ENCODE measurements around the gene KIRREL3. TPM values are rescaled to one million over a fixed set of nuclear protein-coding genes. Genes with fewer than 3 reads are reported as not detected.

Gene KIRREL3
- total and polyA plus RNA-seq, 2 donors (not counting 3 experiments of a cell fraction or from before 2014, with no cell fraction given), result not detected

- no peaks in the 10 kb centered on the region for H3K27me3 ChIP-seq (ENCODE audit: control insufficient read depth in 2 of 2, insufficient read depth in 2 of 2, low read length in 2 of 2)
- CTCF ChIA-PET, result no interaction called here
- no peaks in the 10 kb centered on the region for H3K36me3 ChIP-seq (ENCODE audit: control insufficient read depth in 2 of 2, extremely low read depth in 1 of 2, insufficient read depth in 2 of 2, low read length in 2 of 2)
- no peak overlapping the region for H3K9ac ChIP-seq (replicated peaks; ENCODE audit: extremely low read depth, insufficient read depth, low read length)
- no peaks in the 10 kb centered on the region for H4K20me1 ChIP-seq (replicated peaks; ENCODE audit: control insufficient read depth, extremely low read depth, insufficient read depth, low read length)
- dilution Hi-C loops (cut with MboI; ENCODE audit: extremely low pct_ligation_motif_present, low sequenced_read_pairs), result no loop called here
- no peak overlapping the region for H3K4me2 ChIP-seq (ENCODE audit: insufficient read depth, low read length)
- no peaks in the 10 kb centered on the region for H3K4me1 ChIP-seq (ENCODE audit: control insufficient read depth, extremely low read depth, insufficient read depth, low read length)
- intact Hi-C loops (cut with micrococcal nuclease), result no loop called here
- no peaks in the 10 kb centered on the region for H3K79me2 ChIP-seq (ENCODE audit: control insufficient read depth, insufficient read depth, low read length)
- POLR2A ChIA-PET, result no interaction called here
- DNase-seq (ENCODE audit: low read depth, low spot score) (no peak), FAIRE-seq (no peak)
- no peaks in the 10 kb centered on the region for H3K9me1 ChIP-seq (replicated peaks; ENCODE audit: control insufficient read depth, extremely low read depth, insufficient read depth, low read length)
- no peak overlapping the region for H3K4me3 ChIP-seq (replicated peaks in 1 of 3; ENCODE audit: insufficient read depth in 1 of 3, low read depth in 1 of 3, low read length in 3 of 3)
- no TSS peak for BruUV-seq (replicated peaks)
- TF ChIP-seq EZH2 (IDR thresholded peaks at IDR 0.05; ENCODE audit: borderline replicate concordance, low read depth, low read length, severe bottlenecking), result no peak
- no peak for TF ChIP-seq MYC (IDR thresholded peaks at IDR 0.05; ENCODE audit: low read depth, low read length)
- no peak for TF ChIP-seq CTCF (IDR thresholded peaks at IDR 0.05; ENCODE audit: extremely low read depth in 1 of 2, insufficient read depth in 1 of 2, low read depth in 1 of 2, low read length in 2 of 2)
- H3K9me3 ChIP-seq (replicated peaks; ENCODE audit: control insufficient read depth, insufficient read depth, low read length), result no peaks in the 10 kb centered on the region
- no peak overlapping the region for H3K27ac ChIP-seq (ENCODE audit: insufficient read depth, low read depth, low read length)
- no peak overlapping the region for H2AFZ ChIP-seq (ENCODE audit: low read depth, low read length)
Observed at GRCh38 chr11:126687477-126687876, 313.1 kb downstream of the KIRREL3 start.

- TF ChIP-seq POLR2A (IDR thresholded peaks at IDR 0.05; ENCODE audit: low read depth, low read length) (no peak), EZH2 (IDR thresholded peaks at IDR 0.05; ENCODE audit: borderline replicate concordance, low read depth, low read length, severe bottlenecking) (no peak), FOS (IDR thresholded peaks at IDR 0.05; ENCODE audit: borderline replicate concordance, insufficient read depth, low read length) (no peak), MYC (IDR thresholded peaks at IDR 0.05; ENCODE audit: low read depth, low read length) (no peak), CTCF (IDR thresholded peaks at IDR 0.05; ENCODE audit: extremely low read depth in 1 of 2, insufficient read depth in 1 of 2, low read depth in 1 of 2, low read length in 2 of 2) (no peak), MAX (IDR thresholded peaks at IDR 0.05; ENCODE audit: insufficient read depth, insufficient read length) (no peak), GATA2 (IDR thresholded peaks at IDR 0.05; ENCODE audit: insufficient read depth, insufficient read length, low read depth, low read length) (no peak), JUN (IDR thresholded peaks at IDR 0.05; ENCODE audit: borderline replicate concordance, insufficient read depth, insufficient read length, low read depth) (no peak), POLR2AphosphoS5 (IDR thresholded peaks at IDR 0.05; ENCODE audit: insufficient read depth, low read depth, low read length) (no peak)
- FAIRE-seq (no peak), DNase-seq (ENCODE audit: low read depth, low spot score) (no peak)
- Histone ChIP-seq H3K79me2 (ENCODE audit: control insufficient read depth, insufficient read depth, low read length) (no peaks in the 10 kb centered on the region), H3K27ac (ENCODE audit: insufficient read depth, low read depth, low read length) (no peak overlapping the region), H3K4me3 (replicated peaks in 1 of 3; ENCODE audit: insufficient read depth in 1 of 3, low read depth in 1 of 3, low read length in 3 of 3) (no peak overlapping the region), H3K9ac (replicated peaks; ENCODE audit: extremely low read depth, insufficient read depth, low read length) (no peak overlapping the region), H2AFZ (ENCODE audit: low read depth, low read length) (no peak overlapping the region), H3K9me3 (replicated peaks; ENCODE audit: control insufficient read depth, insufficient read depth, low read length) (no peaks in the 10 kb centered on the region), H3K4me1 (ENCODE audit: control insufficient read depth, extremely low read depth, insufficient read depth, low read length) (no peaks in the 10 kb centered on the region), H4K20me1 (replicated peaks; ENCODE audit: control insufficient read depth, extremely low read depth, insufficient read depth, low read length) (no peaks in the 10 kb centered on the region), H3K9me1 (replicated peaks; ENCODE audit: control insufficient read depth, extremely low read depth, insufficient read depth, low read length) (no peaks in the 10 kb centered on the region), H3K4me2 (ENCODE audit: insufficient read depth, low read length) (no peak overlapping the region), H3K27me3 (ENCODE audit: control insufficient read depth in 2 of 2, insufficient read depth in 2 of 2, low read length in 2 of 2) (no peaks in the 10 kb centered on the region), H3K36me3 (ENCODE audit: control insufficient read depth in 2 of 2, extremely low read depth in 1 of 2, insufficient read depth in 2 of 2, low read length in 2 of 2) (no peaks in the 10 kb centered on the region)
- intact Hi-C loops (cut with micrococcal nuclease) (no loop called here), dilution Hi-C loops (cut with MboI; ENCODE audit: extremely low pct_ligation_motif_present, low sequenced_read_pairs) (no loop called here)
- no TSS peak for BruUV-seq (replicated peaks)
- ChIA-PET CTCF (no interaction called here), POLR2A (no interaction called here)
Observed at GRCh38 chr11:126686938-126687337, 313.6 kb downstream of the KIRREL3 start.

All from endothelial cell of umbilical vein (primary cell).